ENCODE results near the gene CBY1.

Gene CBY1

DNA sequence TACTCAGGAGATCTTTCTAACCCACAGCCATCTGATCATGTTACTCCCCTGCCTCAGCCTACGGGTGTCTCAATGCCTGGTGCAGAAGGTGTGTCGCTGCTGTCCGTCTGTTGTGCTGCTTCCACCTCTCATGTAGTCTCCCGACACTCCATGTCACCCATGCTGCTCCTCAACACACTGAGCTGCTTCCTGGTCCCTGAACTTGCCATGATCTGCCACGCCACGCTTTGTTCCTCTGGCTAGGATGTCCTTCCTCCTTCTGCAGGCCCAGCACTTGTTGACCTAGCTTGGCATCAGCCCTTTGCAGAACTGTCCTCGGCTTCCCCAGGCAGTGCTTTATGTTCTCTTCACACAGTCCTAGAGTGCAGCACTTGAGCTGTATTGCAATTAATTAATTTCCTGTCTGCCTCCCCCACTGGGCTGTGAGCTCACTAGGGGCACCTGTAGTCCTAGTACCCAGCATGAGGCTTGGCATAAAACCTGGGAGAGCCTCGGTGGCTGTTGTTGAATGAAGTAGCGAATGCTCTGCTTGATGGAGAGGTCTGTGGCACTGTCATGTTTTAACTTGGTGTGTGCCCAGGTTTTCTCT, 58.8 kb downstream of the CBY1 start:
- Mint-ChIP-seq H3K4me3 (no peak overlapping the region), H3K36me3 (ENCODE audit: low read depth) (peaks cover 31% of the 10 kb centered on the region), H3K9me3 (no peaks in the 10 kb centered on the region), H3K27ac (no peak overlapping the region), H3K4me1 (ENCODE audit: low read depth) (peaks cover 25% of the 10 kb centered on the region), H3K27me3 (ENCODE audit: low read depth) (no peaks in the 10 kb centered on the region)
- no peak for DNase-seq (ENCODE audit: low spot score)

DNA sequence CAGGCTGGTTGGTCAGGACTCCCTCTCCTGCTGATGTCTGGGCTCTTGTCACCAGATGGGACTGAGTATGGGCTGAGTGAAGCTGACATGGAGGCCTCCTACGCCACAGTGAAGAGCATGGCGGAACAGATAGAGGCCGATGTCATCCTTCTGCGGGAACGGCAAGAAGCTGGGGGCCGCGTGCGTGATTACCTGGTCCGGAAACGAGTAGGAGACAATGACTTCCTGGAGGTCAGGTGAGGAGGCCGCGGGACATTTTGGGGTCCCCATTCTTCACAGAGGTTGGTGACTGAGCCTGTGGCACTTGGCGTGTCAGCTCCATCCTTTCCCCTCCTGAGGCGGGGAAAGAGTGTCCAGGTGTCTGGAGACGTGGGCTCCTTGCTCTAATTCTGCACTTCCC, 59.4 kb downstream of the CBY1 start:
- Mint-ChIP-seq H3K27me3 (ENCODE audit: low read depth) (no peaks in the 10 kb centered on the region), H3K9me3 (no peaks in the 10 kb centered on the region), H3K4me3 (no peak overlapping the region), H3K4me1 (ENCODE audit: low read depth) (peaks cover 20% of the 10 kb centered on the region), H3K27ac (no peak overlapping the region), H3K36me3 (ENCODE audit: low read depth) (peaks cover 26% of the 10 kb centered on the region)
- DNase-seq (ENCODE audit: low spot score), result no peak

DNA sequence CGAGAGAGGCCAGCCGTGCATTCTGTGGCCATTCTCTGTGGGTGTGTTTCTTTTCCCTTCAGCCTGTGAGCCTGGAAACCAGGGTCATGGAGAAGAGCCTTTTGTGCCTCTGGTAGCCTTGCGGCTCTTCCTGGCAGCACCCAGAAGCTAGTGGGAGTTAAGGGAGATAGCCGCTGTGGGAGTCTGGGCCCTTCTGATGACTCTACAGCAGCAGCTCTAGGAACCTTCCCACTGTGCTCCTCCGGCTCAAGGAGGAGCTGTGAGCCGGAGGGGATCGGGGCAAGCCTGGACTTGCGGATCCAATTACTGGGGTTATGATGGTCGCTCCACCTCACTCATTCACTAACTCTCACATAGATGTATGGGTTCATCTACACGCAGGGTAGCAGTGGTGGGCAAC, 59.8 kb downstream of the CBY1 start:
- no peak for DNase-seq (ENCODE audit: low spot score)
- peaks cover 19% of the 10 kb centered on the region for H3K4me1 Mint-ChIP-seq (ENCODE audit: low read depth)
- H3K9me3 Mint-ChIP-seq, result no peaks in the 10 kb centered on the region
- H3K4me3 Mint-ChIP-seq, result no peak overlapping the region
- no peaks in the 10 kb centered on the region for H3K27me3 Mint-ChIP-seq (ENCODE audit: low read depth)
- H3K27ac Mint-ChIP-seq, result peak overlapping the region; percentile 14
- peaks cover 23% of the 10 kb centered on the region for H3K36me3 Mint-ChIP-seq (ENCODE audit: low read depth)

DNA sequence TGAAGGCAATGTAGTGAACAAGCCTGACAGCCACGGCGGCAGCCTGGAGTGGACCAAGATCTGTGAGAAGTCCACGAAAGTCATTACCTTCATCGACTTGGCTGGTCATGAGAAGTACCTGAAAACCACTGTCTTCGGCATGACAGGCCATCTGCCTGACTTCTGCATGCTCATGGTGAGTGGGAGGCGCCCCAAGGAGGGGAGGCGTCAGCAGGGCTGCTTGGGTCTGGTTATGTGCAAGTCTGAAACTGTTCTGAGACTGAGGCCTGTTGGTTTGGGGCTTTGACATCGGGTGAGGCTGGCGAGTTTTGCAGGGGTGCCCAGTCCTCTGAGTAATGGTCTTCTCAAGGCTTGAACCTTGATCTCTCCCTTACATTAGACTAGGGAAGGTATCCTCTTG, 60.4 kb downstream of the CBY1 start:
- no peaks in the 10 kb centered on the region for H3K27me3 Mint-ChIP-seq (ENCODE audit: low read depth)
- no peaks in the 10 kb centered on the region for H3K9me3 Mint-ChIP-seq
- H3K4me3 Mint-ChIP-seq, result no peak overlapping the region
- DNase-seq (ENCODE audit: low spot score), result no peak
- H3K4me1 Mint-ChIP-seq (ENCODE audit: low read depth), result peaks cover 21% of the 10 kb centered on the region
- H3K27ac Mint-ChIP-seq, result peak overlapping the region; percentile 21
- peaks cover 27% of the 10 kb centered on the region for H3K36me3 Mint-ChIP-seq (ENCODE audit: low read depth)

DNA sequence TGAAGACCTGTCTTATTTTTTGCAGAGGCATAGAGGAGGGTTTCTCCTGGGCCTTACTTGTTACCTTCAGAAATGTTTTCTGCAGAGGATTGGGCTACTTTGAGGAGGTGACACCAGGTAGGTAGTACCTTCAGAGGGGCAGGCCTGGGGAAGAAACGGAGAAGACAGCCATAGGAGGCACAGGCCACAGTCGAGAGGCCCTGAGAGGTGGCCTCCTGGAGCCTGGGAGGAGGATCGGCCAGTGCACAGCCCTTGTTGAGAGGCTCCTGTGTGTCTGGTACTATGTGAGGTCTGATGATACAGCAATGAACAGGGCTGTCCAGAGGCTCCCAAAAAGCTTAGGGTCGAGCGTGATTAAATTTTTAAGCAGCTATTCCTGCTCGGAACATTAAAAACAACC, 60.8 kb downstream of the CBY1 start:
- H3K4me1 Mint-ChIP-seq (ENCODE audit: low read depth), result peaks cover 18% of the 10 kb centered on the region
- H3K9me3 Mint-ChIP-seq, result no peaks in the 10 kb centered on the region
- DNase-seq (ENCODE audit: low spot score), result no peak
- H3K4me3 Mint-ChIP-seq, result no peak overlapping the region
- peaks cover 27% of the 10 kb centered on the region for H3K36me3 Mint-ChIP-seq (ENCODE audit: low read depth)
- no peaks in the 10 kb centered on the region for H3K27me3 Mint-ChIP-seq (ENCODE audit: low read depth)
- H3K27ac Mint-ChIP-seq, result no peak overlapping the region

DNA sequence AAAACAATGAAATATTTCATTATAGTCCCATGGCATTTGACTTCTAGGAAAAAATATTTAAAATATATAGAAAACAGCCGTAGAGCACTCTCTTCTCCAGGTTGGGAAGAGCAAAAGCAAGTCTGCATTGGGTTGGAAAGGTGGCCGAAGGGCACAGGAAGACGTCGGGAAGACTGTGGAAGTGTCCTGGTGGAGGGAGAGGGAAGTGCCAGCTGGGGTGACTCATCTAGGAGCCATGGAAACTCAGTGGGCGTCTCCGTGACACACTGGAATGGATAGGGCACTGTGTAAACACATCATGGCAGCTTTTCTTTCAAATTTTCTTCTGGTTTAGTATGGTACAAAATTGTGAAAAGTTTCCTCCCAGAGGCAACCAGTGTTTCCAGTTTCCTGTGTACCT, 62.0 kb downstream of the CBY1 start:
- peak overlapping the region; percentile 6 for H3K27ac Mint-ChIP-seq
- no peak overlapping the region for H3K4me3 Mint-ChIP-seq
- H3K9me3 Mint-ChIP-seq, result no peaks in the 10 kb centered on the region
- peaks cover 13% of the 10 kb centered on the region for H3K4me1 Mint-ChIP-seq (ENCODE audit: low read depth)
- H3K27me3 Mint-ChIP-seq (ENCODE audit: low read depth), result no peaks in the 10 kb centered on the region
- no peak for DNase-seq (ENCODE audit: low spot score)
- H3K36me3 Mint-ChIP-seq (ENCODE audit: low read depth), result peaks cover 31% of the 10 kb centered on the region

DNA sequence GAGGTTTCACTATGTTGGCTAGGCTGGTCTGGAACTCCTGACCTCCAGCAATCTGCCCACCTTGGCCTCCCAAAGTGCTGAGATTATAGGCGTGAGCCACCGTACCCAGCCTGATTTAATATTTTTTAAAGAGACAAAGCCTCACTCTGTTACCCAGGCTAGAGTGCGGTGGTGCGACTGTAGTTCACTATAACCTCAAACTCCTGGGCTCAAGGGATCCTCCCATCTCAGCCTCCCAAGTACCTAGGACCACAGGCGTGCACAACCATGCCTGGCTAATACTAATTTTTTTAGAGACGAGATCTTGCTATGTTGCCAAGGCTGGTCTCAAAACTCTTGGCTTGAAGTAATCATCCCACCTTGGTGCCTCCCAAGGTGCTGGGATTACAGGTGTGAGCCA, 62.8 kb downstream of the CBY1 start:
- H3K9me3 Mint-ChIP-seq, result no peaks in the 10 kb centered on the region
- DNase-seq (ENCODE audit: low spot score), result no peak
- no peak overlapping the region for H3K4me3 Mint-ChIP-seq
- H3K27ac Mint-ChIP-seq, result no peak overlapping the region
- H3K4me1 Mint-ChIP-seq (ENCODE audit: low read depth), result peaks cover 11% of the 10 kb centered on the region
- H3K36me3 Mint-ChIP-seq (ENCODE audit: low read depth), result peaks cover 36% of the 10 kb centered on the region
- H3K27me3 Mint-ChIP-seq (ENCODE audit: low read depth), result no peaks in the 10 kb centered on the region

DNA sequence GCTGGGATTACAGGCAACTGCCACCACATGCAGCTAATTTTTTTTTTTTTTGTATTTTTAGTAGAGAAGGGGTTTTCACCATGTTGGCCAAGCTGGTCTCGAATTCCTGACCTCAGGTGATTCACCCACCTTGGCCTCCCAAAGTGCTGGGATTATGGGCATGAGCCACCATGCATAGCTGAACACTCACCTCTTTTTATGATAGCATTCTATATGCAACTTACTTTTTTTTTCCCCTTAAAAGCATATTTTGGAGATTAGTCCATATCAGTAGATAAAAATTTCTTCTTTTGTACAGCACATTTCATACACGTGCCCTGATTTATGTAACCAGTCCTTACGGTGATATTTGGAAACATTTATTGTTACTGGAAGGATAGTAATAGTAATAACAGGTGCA, 63.9 kb downstream of the CBY1 start:
- H3K36me3 Mint-ChIP-seq (ENCODE audit: low read depth), result peaks cover 47% of the 10 kb centered on the region
- H3K27ac Mint-ChIP-seq, result no peak overlapping the region

DNA sequence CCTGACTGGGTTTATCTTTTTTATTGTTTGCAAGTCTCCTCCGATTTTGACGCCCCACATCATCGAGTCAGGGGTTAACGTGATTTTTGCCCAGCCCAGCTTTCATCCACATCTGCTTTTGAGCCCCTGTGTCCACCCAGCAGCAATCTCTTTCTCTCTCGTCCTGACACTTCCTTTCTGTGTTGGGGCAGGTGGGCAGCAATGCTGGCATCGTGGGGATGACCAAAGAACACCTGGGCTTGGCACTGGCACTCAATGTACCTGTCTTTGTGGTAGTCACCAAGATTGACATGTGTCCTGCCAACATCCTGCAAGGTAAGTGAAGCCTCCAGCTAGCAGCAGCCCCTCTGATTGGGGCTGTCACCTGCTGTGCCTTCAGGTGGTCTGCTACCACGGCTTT, 65.1 kb downstream of the CBY1 start:
- Mint-ChIP-seq H3K27me3 (ENCODE audit: low read depth) (no peaks in the 10 kb centered on the region), H3K9me3 (no peaks in the 10 kb centered on the region), H3K36me3 (ENCODE audit: low read depth) (peaks cover 53% of the 10 kb centered on the region), H3K4me3 (no peak overlapping the region), H3K27ac (no peak overlapping the region), H3K4me1 (ENCODE audit: low read depth) (peaks cover 2% of the 10 kb centered on the region)
- DNase-seq (ENCODE audit: low spot score), result no peak

More for the DNA sequence above, 63.9 kb downstream of the CBY1 start:
- Mint-ChIP-seq H3K9me3 (no peaks in the 10 kb centered on the region), H3K27me3 (ENCODE audit: low read depth) (no peaks in the 10 kb centered on the region), H3K4me1 (ENCODE audit: low read depth) (peaks cover 2% of the 10 kb centered on the region), H3K4me3 (no peak overlapping the region)
- no peak for DNase-seq (ENCODE audit: low spot score)

Measured in T-helper 2 cell treated with Interferon-gamma antibody and Interleukin-4, amounts not matched to agents 5 μg/mL and 100 μg/mL, for 36 hours (primary cell).